ENCODE measurements around the gene PRRT1.

The PRRT1 gene

DNA sequence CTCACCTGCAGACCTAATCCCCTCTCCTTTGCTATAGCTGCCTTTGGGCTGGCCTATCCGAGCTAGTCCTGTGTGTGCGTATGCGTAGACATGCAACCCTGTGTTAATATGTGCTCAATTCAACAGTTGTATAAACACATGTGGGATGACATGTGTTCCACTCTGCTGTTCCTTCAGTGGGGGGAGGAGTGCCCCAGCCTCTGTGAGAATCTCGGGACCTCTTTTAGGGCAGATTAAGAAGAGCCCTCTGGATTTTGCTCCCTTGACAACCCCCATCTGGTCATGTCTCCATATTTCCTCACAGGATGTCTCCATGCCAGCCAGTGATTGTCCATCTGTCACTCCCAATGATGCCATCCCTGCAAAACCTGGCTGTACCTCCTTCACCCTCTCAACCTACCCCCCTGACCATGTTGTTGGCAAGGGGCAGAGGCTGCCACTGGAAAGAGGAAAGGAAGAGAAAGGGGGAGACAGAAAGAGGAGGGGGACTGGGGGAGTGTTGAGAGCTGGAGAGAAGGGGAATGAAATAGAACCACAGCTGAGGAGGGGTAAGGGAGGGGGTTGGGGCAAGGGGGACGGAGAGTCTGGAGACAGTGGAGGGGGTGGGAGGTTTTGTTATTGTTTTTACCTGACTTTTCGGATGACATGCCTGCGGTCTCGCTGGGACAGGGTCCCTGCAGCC, 417 bp downstream of the PRRT1 start:
- Histone ChIP-seq H3K4me3 (ENCODE audit: low read length) (no peak overlapping the region), H2BK5ac (ENCODE audit: low read length) (no peak overlapping the region), H3K23ac (ENCODE audit: low read length) (no peak overlapping the region), H3K79me2 (ENCODE audit: control insufficient read depth, insufficient read depth, low read length) (no peaks in the 10 kb centered on the region), H3K4me2 (ENCODE audit: low read length) (no peak overlapping the region), H2BK120ac (ENCODE audit: low read depth, low read length) (no peak overlapping the region), H3K27me3 (ENCODE audit: insufficient read depth, low read length, poor library complexity) (no peaks in the 10 kb centered on the region), H3K36me3 (ENCODE audit: control insufficient read depth, insufficient read depth, low read length) (no peaks in the 10 kb centered on the region), H3K4me1 (ENCODE audit: control insufficient read depth, low read depth, low read length) (peaks cover 19% of the 10 kb centered on the region), H2BK15ac (replicated peaks; ENCODE audit: low read depth) (no peak overlapping the region), H3K9ac (ENCODE audit: low read length) (no peak overlapping the region), H3K4ac (ENCODE audit: low read depth, low read length) (no peak overlapping the region), H3K18ac (ENCODE audit: low read length) (no peak overlapping the region), H4K8ac (ENCODE audit: low read depth, low read length) (no peak overlapping the region), H3K56ac (ENCODE audit: low read length) (peak overlapping the region; percentile 11), H3K79me1 (ENCODE audit: low read length) (peaks cover 8% of the 10 kb centered on the region), H3K27ac (ENCODE audit: low read depth, low read length) (no peak overlapping the region), H4K5ac (ENCODE audit: low read length) (no peak overlapping the region), H2AK5ac (ENCODE audit: low read length) (no peak overlapping the region)
- WGBS (ENCODE audit: extremely low coverage, insufficient coverage, low lambda C conversion rate), result no CpG with 5 or more reads among the region's 8 CpGs
- no peak for DNase-seq

DNA sequence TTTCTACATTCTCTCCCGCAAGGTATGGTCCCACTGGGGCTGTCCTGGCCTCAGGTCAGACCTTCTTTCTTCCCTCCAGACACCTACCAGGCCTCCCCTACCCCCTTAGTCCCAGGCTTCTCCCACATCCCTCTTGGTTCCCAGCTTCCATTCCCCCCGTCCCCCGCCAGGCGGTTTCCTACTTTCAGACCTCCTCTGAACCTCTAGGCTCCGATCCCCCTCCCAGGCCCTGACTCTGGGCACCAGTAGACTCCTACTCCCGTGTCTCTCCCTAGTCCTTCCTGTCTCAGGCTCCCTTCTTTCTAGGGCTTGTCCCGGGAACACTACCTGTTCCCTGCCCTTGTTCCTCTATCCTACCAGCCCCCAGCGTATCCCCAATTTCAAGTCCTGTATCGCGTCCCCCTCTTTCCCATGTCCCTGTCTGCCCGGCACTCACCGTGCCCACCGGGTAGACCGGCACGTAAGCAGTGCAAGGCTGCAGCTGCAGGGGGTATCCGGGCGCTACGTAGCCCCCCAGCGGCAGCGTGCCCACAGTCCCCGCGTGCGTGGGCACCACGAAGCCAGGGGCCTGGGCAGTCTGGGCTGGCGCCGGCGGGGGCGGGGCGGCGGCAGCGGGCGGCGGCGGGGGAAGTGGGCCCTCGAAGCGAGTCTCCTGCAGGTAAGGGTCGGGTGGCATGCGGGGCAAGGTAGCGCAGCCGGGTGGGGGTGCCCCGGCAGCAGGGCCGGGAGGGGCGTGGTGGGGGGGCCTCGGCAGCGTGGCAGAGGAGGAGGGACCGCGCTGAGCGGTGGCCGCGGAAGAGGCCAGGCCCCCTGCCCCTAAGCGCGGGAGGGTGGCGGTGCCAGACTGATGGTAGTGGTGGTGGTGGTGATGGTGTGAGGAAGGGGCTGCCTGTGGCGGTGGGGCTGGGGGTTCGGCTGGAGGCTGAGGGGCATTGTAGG, 1.5 kb downstream of the PRRT1 start:
- Histone ChIP-seq H3K56ac (ENCODE audit: low read length) (peak overlapping the region; percentile 86), H2BK120ac (ENCODE audit: low read depth, low read length) (no peak overlapping the region), H3K23ac (ENCODE audit: low read length) (no peak overlapping the region), H3K18ac (ENCODE audit: low read length) (peak overlapping the region; percentile 19), H3K4me2 (ENCODE audit: low read length) (peak overlapping the region; percentile 82), H3K4me3 (ENCODE audit: low read length) (peak overlapping the region; percentile 19), H2BK5ac (ENCODE audit: low read length) (peak overlapping the region; percentile 6), H3K4me1 (ENCODE audit: control insufficient read depth, low read depth, low read length) (peaks cover 24% of the 10 kb centered on the region), H2BK15ac (replicated peaks; ENCODE audit: low read depth) (no peak overlapping the region), H4K8ac (ENCODE audit: low read depth, low read length) (no peak overlapping the region), H3K79me1 (ENCODE audit: low read length) (peaks cover 6% of the 10 kb centered on the region), H4K5ac (ENCODE audit: low read length) (no peak overlapping the region), H2AK5ac (ENCODE audit: low read length) (no peak overlapping the region), H3K9ac (ENCODE audit: low read length) (peak overlapping the region; percentile 74), H3K27me3 (ENCODE audit: insufficient read depth, low read length, poor library complexity) (no peaks in the 10 kb centered on the region), H3K4ac (ENCODE audit: low read depth, low read length) (no peak overlapping the region), H3K79me2 (ENCODE audit: control insufficient read depth, insufficient read depth, low read length) (no peaks in the 10 kb centered on the region), H3K36me3 (ENCODE audit: control insufficient read depth, insufficient read depth, low read length) (no peaks in the 10 kb centered on the region), H3K27ac (ENCODE audit: low read depth, low read length) (no peak overlapping the region)
- no CpG with 5 or more reads among the region's 55 CpGs for WGBS (ENCODE audit: extremely low coverage, insufficient coverage, low lambda C conversion rate)
- DNase-seq, result peak; percentile 71

DNA sequence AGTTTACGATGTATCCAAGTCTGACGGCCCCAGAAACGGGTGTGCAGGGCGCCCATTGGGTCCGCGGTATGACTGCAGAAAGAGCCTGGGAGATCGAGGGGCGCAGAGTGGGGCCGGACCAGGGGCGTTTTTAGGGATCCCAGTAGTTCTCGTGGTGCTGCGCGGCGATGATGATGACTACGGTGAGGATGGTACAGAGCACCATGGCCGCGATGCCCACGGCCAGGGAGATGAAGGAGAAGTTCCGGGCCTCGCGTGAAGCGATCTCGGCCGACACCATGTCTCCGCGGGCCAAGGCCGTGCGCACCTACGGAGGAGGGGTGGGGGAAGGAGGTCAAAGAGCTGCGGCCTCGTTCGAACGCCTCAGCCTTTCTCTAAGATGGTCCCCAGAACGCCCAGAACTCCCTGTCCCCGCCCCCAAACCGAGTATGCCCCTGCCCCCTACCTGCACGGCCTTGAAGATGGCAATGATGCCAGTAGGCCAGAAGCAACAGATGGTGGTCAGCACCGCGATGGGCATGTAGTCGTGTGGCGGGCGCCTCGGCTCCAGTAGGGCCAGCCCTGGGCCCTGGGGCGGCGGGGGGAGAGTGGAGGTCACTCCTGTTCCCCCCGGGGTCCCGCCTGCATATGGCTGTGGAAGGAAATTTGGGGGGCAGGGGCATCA, 2.5 kb downstream of the PRRT1 start:
- Histone ChIP-seq H4K5ac (ENCODE audit: low read length) (no peak overlapping the region), H3K23ac (ENCODE audit: low read length) (no peak overlapping the region), H3K18ac (ENCODE audit: low read length) (no peak overlapping the region), H2BK120ac (ENCODE audit: low read depth, low read length) (no peak overlapping the region), H3K56ac (ENCODE audit: low read length) (no peak overlapping the region), H3K4me3 (ENCODE audit: low read length) (no peak overlapping the region), H3K79me2 (ENCODE audit: control insufficient read depth, insufficient read depth, low read length) (no peaks in the 10 kb centered on the region), H3K9ac (ENCODE audit: low read length) (no peak overlapping the region), H3K4ac (ENCODE audit: low read depth, low read length) (no peak overlapping the region), H2BK5ac (ENCODE audit: low read length) (no peak overlapping the region), H2AK5ac (ENCODE audit: low read length) (no peak overlapping the region), H3K27ac (ENCODE audit: low read depth, low read length) (no peak overlapping the region), H3K36me3 (ENCODE audit: control insufficient read depth, insufficient read depth, low read length) (no peaks in the 10 kb centered on the region), H2BK15ac (replicated peaks; ENCODE audit: low read depth) (no peak overlapping the region), H3K79me1 (ENCODE audit: low read length) (peaks cover under 1% of the 10 kb centered on the region), H3K4me1 (ENCODE audit: control insufficient read depth, low read depth, low read length) (peaks cover 21% of the 10 kb centered on the region), H4K8ac (ENCODE audit: low read depth, low read length) (no peak overlapping the region), H3K4me2 (ENCODE audit: low read length) (no peak overlapping the region), H3K27me3 (ENCODE audit: insufficient read depth, low read length, poor library complexity) (no peaks in the 10 kb centered on the region)
- DNase-seq, result no peak
- no CpG with 5 or more reads among the region's 47 CpGs for WGBS (ENCODE audit: extremely low coverage, insufficient coverage, low lambda C conversion rate)

- Histone ChIP-seq H4K8ac (ENCODE audit: low read depth, low read length) (no peak overlapping the region), H3K79me1 (ENCODE audit: low read length) (no peaks in the 10 kb centered on the region), H3K27me3 (ENCODE audit: insufficient read depth, low read length, poor library complexity) (no peaks in the 10 kb centered on the region), H4K5ac (ENCODE audit: low read length) (no peak overlapping the region), H2AK5ac (ENCODE audit: low read length) (no peak overlapping the region), H3K4me2 (ENCODE audit: low read length) (no peak overlapping the region), H2BK120ac (ENCODE audit: low read depth, low read length) (no peak overlapping the region), H3K79me2 (ENCODE audit: control insufficient read depth, insufficient read depth, low read length) (no peaks in the 10 kb centered on the region), H3K27ac (ENCODE audit: low read depth, low read length) (no peak overlapping the region), H3K36me3 (ENCODE audit: control insufficient read depth, insufficient read depth, low read length) (no peaks in the 10 kb centered on the region), H3K4ac (ENCODE audit: low read depth, low read length) (no peak overlapping the region), H3K4me3 (ENCODE audit: low read length) (no peak overlapping the region), H3K23ac (ENCODE audit: low read length) (no peak overlapping the region), H2BK5ac (ENCODE audit: low read length) (no peak overlapping the region), H3K9ac (ENCODE audit: low read length) (no peak overlapping the region), H3K18ac (ENCODE audit: low read length) (no peak overlapping the region), H3K4me1 (ENCODE audit: control insufficient read depth, low read depth, low read length) (peaks cover 21% of the 10 kb centered on the region), H3K56ac (ENCODE audit: low read length) (no peak overlapping the region), H2BK15ac (replicated peaks; ENCODE audit: low read depth) (no peak overlapping the region)
- WGBS (ENCODE audit: extremely low coverage, insufficient coverage, low lambda C conversion rate), result no CpG with 5 or more reads among the region's 39 CpGs
- peak; percentile 56 for DNase-seq
These were observed 3.2 kb downstream of the PRRT1 start for GRCh38 chr6:32148289-32149091.

- Histone ChIP-seq H3K27ac (ENCODE audit: low read depth, low read length) (no peak overlapping the region), H4K8ac (ENCODE audit: low read depth, low read length) (no peak overlapping the region), H3K4me3 (ENCODE audit: low read length) (no peak overlapping the region), H2BK15ac (replicated peaks; ENCODE audit: low read depth) (no peak overlapping the region), H3K9ac (ENCODE audit: low read length) (no peak overlapping the region), H3K56ac (ENCODE audit: low read length) (no peak overlapping the region), H3K18ac (ENCODE audit: low read length) (no peak overlapping the region), H3K27me3 (ENCODE audit: insufficient read depth, low read length, poor library complexity) (no peaks in the 10 kb centered on the region), H4K5ac (ENCODE audit: low read length) (no peak overlapping the region), H3K79me1 (ENCODE audit: low read length) (no peaks in the 10 kb centered on the region), H3K4me2 (ENCODE audit: low read length) (no peak overlapping the region), H2BK120ac (ENCODE audit: low read depth, low read length) (no peak overlapping the region), H3K4ac (ENCODE audit: low read depth, low read length) (no peak overlapping the region), H3K23ac (ENCODE audit: low read length) (no peak overlapping the region), H2AK5ac (ENCODE audit: low read length) (no peak overlapping the region), H3K36me3 (ENCODE audit: control insufficient read depth, insufficient read depth, low read length) (no peaks in the 10 kb centered on the region), H2BK5ac (ENCODE audit: low read length) (no peak overlapping the region), H3K79me2 (ENCODE audit: control insufficient read depth, insufficient read depth, low read length) (no peaks in the 10 kb centered on the region), H3K4me1 (ENCODE audit: control insufficient read depth, low read depth, low read length) (peaks cover 18% of the 10 kb centered on the region)
- WGBS (ENCODE audit: extremely low coverage, insufficient coverage, low lambda C conversion rate), result no CpG with 5 or more reads among the region's 4 CpGs
- DNase-seq, result no peak
These were observed 4.2 kb downstream of the PRRT1 start for GRCh38 chr6:32147401-32148132.
